Activated B cell treated with CpG ODN at 0.5 μM for 24 hours (primary cell): ENCODE results near the gene ARSB. TPM values are rescaled to one million over a fixed set of nuclear protein-coding genes. Genes with fewer than 3 reads are reported as not detected.

Source experiments
- ATAC-seq: fragments of 200-7000 bp; cut with Tn5 transposase; one replicate; pipeline ENCODE4 v1.10.0; 2021; ENCODE audit warnings: low read depth, mild to moderate bottlenecking, moderate library complexity
- CTCF ChIA-PET: fragments of 350-600 bp; sonication (Branson Sonifier 250); formaldehyde crosslinking; loops from one replicate; lab custom pipeline; 2021; ENCODE audit warnings: antibody characterized with exemption; lab: Charles Lee
- POLR2A ChIA-PET: fragments of 350-600 bp; sonication (Branson Sonifier 250); formaldehyde crosslinking; loops from one replicate; lab custom pipeline; 2021; ENCODE audit warnings: antibody characterized with exemption; lab: Charles Lee
- DNase-seq: peaks from one replicate; pipeline ENCODE4 v3.0.0; 2022
- H3K27ac Mint-ChIP-seq: one replicate; pipeline ENCODE4 v1.8.0; 2020; ENCODE audit warnings: mixed read lengths
- H3K27me3 Mint-ChIP-seq: one replicate; pipeline ENCODE4 v1.8.0; 2021; ENCODE audit warnings: mixed read lengths
- H3K36me3 Mint-ChIP-seq: one replicate; pipeline ENCODE4 v1.8.0; 2021; ENCODE audit warnings: low read depth, mixed read lengths
- H3K4me1 Mint-ChIP-seq: one replicate; pipeline ENCODE4 v1.8.0; 2021; ENCODE audit warnings: mixed read lengths
- H3K4me3 Mint-ChIP-seq: one replicate; pipeline ENCODE4 v1.8.0; 2020; ENCODE audit warnings: mild to moderate bottlenecking, mixed read lengths
- H3K9me3 Mint-ChIP-seq: one replicate; pipeline ENCODE4 v1.8.0; 2020; ENCODE audit warnings: mixed read lengths
- intact Hi-C: fragments of 100-400 bp; cut with micrococcal nuclease; formaldehyde crosslinking; loops from one replicate; pipeline ENCODE4 v1.15.1; 2024
- total RNA-seq: library from RNA; stranded (reverse); gene quantifications from 2 replicates; pipeline ENCODE4 v1.2.3, GENCODE V29; 2022
- TF ChIP-seq, protein P1 (sequence below): fragments of 200-600 bp; IDR thresholded peaks from one replicate; pipeline ENCODE4 v1.8.0; 2022; ENCODE audit warnings: antibody characterized with exemption, mild to moderate bottlenecking

ARSB gene
- total RNA-seq, 1 donor from 2014 or later: 15.6 TPM

GRCh38 chr5:79011219-79011836 lies 26.2 kb upstream of the ARSB start:
- intact Hi-C loops: no loop called here
- CTCF ChIA-PET: no interaction called here
- Mint-ChIP-seq H3K9me3 (peaks cover 8% of the 10 kb centered on the region), H3K36me3 (no peaks in the 10 kb centered on the region), H3K27ac (no peak overlapping the region), H3K4me3 (no peak overlapping the region), H3K4me1 (no peaks in the 10 kb centered on the region), H3K27me3 (peaks cover 9% of the 10 kb centered on the region)
- TF ChIP-seq, protein P1, sequence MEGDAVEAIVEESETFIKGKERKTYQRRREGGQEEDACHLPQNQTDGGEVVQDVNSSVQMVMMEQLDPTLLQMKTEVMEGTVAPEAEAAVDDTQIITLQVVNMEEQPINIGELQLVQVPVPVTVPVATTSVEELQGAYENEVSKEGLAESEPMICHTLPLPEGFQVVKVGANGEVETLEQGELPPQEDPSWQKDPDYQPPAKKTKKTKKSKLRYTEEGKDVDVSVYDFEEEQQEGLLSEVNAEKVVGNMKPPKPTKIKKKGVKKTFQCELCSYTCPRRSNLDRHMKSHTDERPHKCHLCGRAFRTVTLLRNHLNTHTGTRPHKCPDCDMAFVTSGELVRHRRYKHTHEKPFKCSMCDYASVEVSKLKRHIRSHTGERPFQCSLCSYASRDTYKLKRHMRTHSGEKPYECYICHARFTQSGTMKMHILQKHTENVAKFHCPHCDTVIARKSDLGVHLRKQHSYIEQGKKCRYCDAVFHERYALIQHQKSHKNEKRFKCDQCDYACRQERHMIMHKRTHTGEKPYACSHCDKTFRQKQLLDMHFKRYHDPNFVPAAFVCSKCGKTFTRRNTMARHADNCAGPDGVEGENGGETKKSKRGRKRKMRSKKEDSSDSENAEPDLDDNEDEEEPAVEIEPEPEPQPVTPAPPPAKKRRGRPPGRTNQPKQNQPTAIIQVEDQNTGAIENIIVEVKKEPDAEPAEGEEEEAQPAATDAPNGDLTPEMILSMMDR: no peak
- ATAC-seq: no peak
- POLR2A ChIA-PET: no interaction called here
- no peak for DNase-seq

- no peak overlapping the region for H3K4me3 Mint-ChIP-seq
- TF ChIP-seq, protein P1: no peak
- intact Hi-C loops: no loop called here
- no peak for ATAC-seq
- no peaks in the 10 kb centered on the region for H3K36me3 Mint-ChIP-seq
- no peaks in the 10 kb centered on the region for H3K4me1 Mint-ChIP-seq
- peaks cover 6% of the 10 kb centered on the region for H3K27me3 Mint-ChIP-seq
- CTCF ChIA-PET: interaction anchor here (0.9 to 2.8 kb wide), 2 partner anchors 16 to 124 kb away, joined by 3 to 8 read pairs; no protein-coding TSS in a partner anchor
- DNase-seq: no peak
- peaks cover 6% of the 10 kb centered on the region for H3K9me3 Mint-ChIP-seq
- POLR2A ChIA-PET: no interaction called here
- H3K27ac Mint-ChIP-seq: no peak overlapping the region
Measured at GRCh38 chr5:79008362-79008761, 23.3 kb upstream of the ARSB start.

- ChIA-PET CTCF (interaction anchor here (0.9 to 2.8 kb wide), 3 partner anchors 13 to 125 kb away, joined by 3 to 8 read pairs (median 3); no protein-coding TSS in a partner anchor), POLR2A (no interaction called here)
- no peaks in the 10 kb centered on the region for H3K36me3 Mint-ChIP-seq
- peaks cover 11% of the 10 kb centered on the region for H3K27me3 Mint-ChIP-seq
- H3K4me1 Mint-ChIP-seq: no peaks in the 10 kb centered on the region
- intact Hi-C loops: no loop called here
- H3K27ac Mint-ChIP-seq: no peak overlapping the region
- DNase-seq (no peak), ATAC-seq (no peak)
- peaks cover under 1% of the 10 kb centered on the region for H3K9me3 Mint-ChIP-seq
- TF ChIP-seq, protein P1: no peak
- no peak overlapping the region for H3K4me3 Mint-ChIP-seq
Measured at GRCh38 chr5:79007872-79008271, 22.8 kb upstream of the ARSB start.

DNA sequence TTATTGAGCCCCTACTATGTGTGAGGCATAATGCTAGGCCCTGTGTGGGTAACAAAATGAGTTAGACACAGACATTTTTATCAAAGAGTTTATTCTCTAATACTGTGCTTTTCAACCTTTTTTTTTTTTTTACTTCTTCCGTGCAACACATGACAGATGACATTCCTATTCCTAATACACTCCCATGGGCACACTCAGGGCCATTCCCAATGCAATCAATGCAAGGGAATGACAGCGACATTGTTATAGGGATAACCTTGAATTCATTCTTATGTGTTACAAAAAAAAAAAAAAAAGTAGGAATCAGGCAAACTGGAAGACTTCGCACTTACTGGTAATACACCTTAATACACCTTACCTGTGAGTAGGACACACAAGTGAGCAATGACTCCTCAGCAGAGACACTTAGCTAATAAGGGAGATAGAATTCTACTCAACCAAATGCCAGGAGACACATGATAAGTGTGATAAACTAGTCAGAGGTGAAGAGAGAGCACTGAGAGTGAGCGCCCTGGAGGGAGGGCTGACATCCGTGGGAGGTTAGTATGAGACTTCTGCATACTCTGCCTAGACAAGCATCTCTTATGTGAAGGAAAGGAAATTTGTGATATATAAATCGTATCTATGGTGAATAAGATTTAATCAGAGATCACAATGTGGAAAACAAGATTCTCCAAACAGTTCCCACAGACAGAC lies 21.0 kb upstream of the ARSB start:
- H3K36me3 Mint-ChIP-seq: no peaks in the 10 kb centered on the region
- H3K4me1 Mint-ChIP-seq: no peaks in the 10 kb centered on the region
- ATAC-seq (no peak), DNase-seq (no peak)
- ChIA-PET POLR2A (no interaction called here), CTCF (no interaction called here)
- H3K9me3 Mint-ChIP-seq: no peaks in the 10 kb centered on the region
- H3K27me3 Mint-ChIP-seq: peaks cover 17% of the 10 kb centered on the region
- TF ChIP-seq, protein P1: no peak
- no peak overlapping the region for H3K4me3 Mint-ChIP-seq
- intact Hi-C loops: no loop called here
- no peak overlapping the region for H3K27ac Mint-ChIP-seq

GRCh38 chr5:79005151-79005550 lies 20.0 kb upstream of the ARSB start:
- ChIA-PET CTCF (no interaction called here), POLR2A (no interaction called here)
- H3K27ac Mint-ChIP-seq: no peak overlapping the region
- H3K36me3 Mint-ChIP-seq: no peaks in the 10 kb centered on the region
- TF ChIP-seq, protein P1: no peak
- H3K9me3 Mint-ChIP-seq: no peaks in the 10 kb centered on the region
- DNase-seq (no peak), ATAC-seq (no peak)
- intact Hi-C loops: no loop called here
- H3K27me3 Mint-ChIP-seq: peaks cover 17% of the 10 kb centered on the region
- no peak overlapping the region for H3K4me3 Mint-ChIP-seq
- H3K4me1 Mint-ChIP-seq: no peaks in the 10 kb centered on the region
